OCI-LY3 (cell line): ENCODE data around the gene MGMT.

Experiments used
- EZH2phosphoT487 ChIP-seq: fragments of 200-600 bp; shearing (Covaris generic); IDR thresholded peaks from 2 replicates; pipeline ENCODE4 v1.6.1; 2018; ENCODE audit warnings: antibody characterized with exemption, mixed run types, low read depth
- TF ChIP-seq, protein P1 (sequence below): fragments of 200-600, 300-600 bp; sonication (generic); IDR thresholded peaks from 2 replicates; pipeline ENCODE4 v1.5.1; 2014; ENCODE audit warnings: antibody characterized with exemption, low read length, low read depth

DNA sequence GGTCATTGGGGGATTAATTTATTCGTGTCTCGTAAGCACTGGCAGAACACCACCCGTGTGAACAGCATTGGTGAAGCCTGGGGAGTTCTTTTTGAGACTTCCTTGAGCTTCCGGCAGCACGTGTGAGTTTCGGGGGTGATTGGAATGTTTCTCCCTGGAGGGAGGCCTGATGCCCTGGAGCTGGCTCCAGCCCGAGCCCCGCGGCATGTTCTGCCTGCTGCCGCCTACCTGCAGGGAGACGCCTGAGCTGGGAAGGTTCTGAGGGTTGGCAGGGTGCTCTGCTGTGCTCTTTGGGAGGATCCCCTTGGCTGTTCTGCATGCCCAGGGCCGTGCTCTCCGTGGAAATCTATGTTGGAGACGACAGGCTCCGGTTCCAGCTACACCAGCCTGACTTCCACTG lies 159.3 kb downstream of the MGMT start:
- TF ChIP-seq, protein P1, sequence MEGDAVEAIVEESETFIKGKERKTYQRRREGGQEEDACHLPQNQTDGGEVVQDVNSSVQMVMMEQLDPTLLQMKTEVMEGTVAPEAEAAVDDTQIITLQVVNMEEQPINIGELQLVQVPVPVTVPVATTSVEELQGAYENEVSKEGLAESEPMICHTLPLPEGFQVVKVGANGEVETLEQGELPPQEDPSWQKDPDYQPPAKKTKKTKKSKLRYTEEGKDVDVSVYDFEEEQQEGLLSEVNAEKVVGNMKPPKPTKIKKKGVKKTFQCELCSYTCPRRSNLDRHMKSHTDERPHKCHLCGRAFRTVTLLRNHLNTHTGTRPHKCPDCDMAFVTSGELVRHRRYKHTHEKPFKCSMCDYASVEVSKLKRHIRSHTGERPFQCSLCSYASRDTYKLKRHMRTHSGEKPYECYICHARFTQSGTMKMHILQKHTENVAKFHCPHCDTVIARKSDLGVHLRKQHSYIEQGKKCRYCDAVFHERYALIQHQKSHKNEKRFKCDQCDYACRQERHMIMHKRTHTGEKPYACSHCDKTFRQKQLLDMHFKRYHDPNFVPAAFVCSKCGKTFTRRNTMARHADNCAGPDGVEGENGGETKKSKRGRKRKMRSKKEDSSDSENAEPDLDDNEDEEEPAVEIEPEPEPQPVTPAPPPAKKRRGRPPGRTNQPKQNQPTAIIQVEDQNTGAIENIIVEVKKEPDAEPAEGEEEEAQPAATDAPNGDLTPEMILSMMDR, result no peak
- no peak for TF ChIP-seq EZH2phosphoT487
